Endothelial cell of umbilical vein (primary cell): ENCODE data around the gene GDNF. TPM values are rescaled to one million over a fixed set of nuclear protein-coding genes. Genes with fewer than 3 reads are reported as not detected.

Experiments
- BruUV-seq: library from RNA; stranded (reverse); fragments of 400-500 nt; replicated peaks from 2 replicates; lab custom pipeline; 2021; lab: Mats Ljungman, UMichigan
- CTCF ChIA-PET: fragments of 300-600, 350-600 bp; sonication (Branson Sonifier 250); formaldehyde crosslinking; loops from one replicate; lab custom pipeline; 2021; ENCODE audit warnings: antibody characterized with exemption, inconsistent platforms; lab: Charles Lee
- POLR2A ChIA-PET: fragments of 300-600, 350-600 bp; sonication (Branson Sonifier 250); formaldehyde crosslinking; loops from one replicate; lab custom pipeline; 2021; ENCODE audit warnings: antibody characterized with exemption, inconsistent platforms; lab: Charles Lee
- DNase-seq: peaks from one replicate; pipeline ENCODE4 v3.0.0-alpha.2; 2011; ENCODE audit warnings: low read depth, low spot score
- FAIRE-seq: peaks from 2 replicates; lab custom pipeline; 2011; peaks lifted over from hg19 to GRCh38; lab: Jason Lieb, UNC
- H2AFZ ChIP-seq: 2 replicates; pipeline ENCODE4 v1.6.0; 2012; ENCODE audit warnings: low read depth, low read length, control low read depth, inconsistent platforms
- H3K27ac ChIP-seq: 2 replicates; pipeline ENCODE4 v1.5.1; 2011; ENCODE audit warnings: low read depth, mild to moderate bottlenecking, control low read depth, low read length, moderate library complexity; ENCODE audit not compliant: insufficient read depth
- H3K27me3 ChIP-seq, 2 experiments: 2 replicates each; pipeline versions ENCODE4 v1.6.0 to v1.6.1; 2011; ENCODE audit warnings: low read length in 2 of 2, mixed read lengths in 1 of 2; ENCODE audit not compliant: control insufficient read depth in 2 of 2, insufficient read depth in 2 of 2
- H3K36me3 ChIP-seq, 2 experiments: 2 replicates in 1 of 2; 3 replicates in 1 of 2; pipeline ENCODE4 v1.5.1; 2011; ENCODE audit warnings: low read length in 2 of 2, mild to moderate bottlenecking in 1 of 2, moderate library complexity in 1 of 2; ENCODE audit not compliant: control insufficient read depth in 2 of 2, insufficient read depth in 2 of 2; ENCODE audit errors: extremely low read depth in 1 of 2
- H3K4me1 ChIP-seq: 3 replicates; pipeline ENCODE4 v1.5.1; 2011; ENCODE audit warnings: mild to moderate bottlenecking, low read length; ENCODE audit not compliant: control insufficient read depth, insufficient read depth; ENCODE audit errors: extremely low read depth
- H3K4me2 ChIP-seq: 2 replicates; pipeline ENCODE4 v1.6.1; 2011; ENCODE audit warnings: low read length, control low read depth, mixed read lengths; ENCODE audit not compliant: insufficient read depth
- H3K4me3 ChIP-seq, 3 experiments: fragments of 200-600 bp in 1 of 3; sonication (generic), shearing (Covaris generic) in 1 of 3; replicated peaks in 1 of 3; 2 replicates each; pipeline ENCODE4 v1.5.1; 2011 to 2016; ENCODE audit warnings: control low read depth in 3 of 3, low read length in 3 of 3, mild to moderate bottlenecking in 2 of 3, inconsistent platforms in 1 of 3, low read depth in 1 of 3, moderate library complexity in 1 of 3; ENCODE audit not compliant: insufficient read depth in 1 of 3
- H3K79me2 ChIP-seq: 2 replicates; pipeline ENCODE4 v1.6.0; 2012; ENCODE audit warnings: low read length, inconsistent platforms; ENCODE audit not compliant: control insufficient read depth, insufficient read depth
- H3K9ac ChIP-seq: replicated peaks from 2 replicates; pipeline ENCODE3; 2011; ENCODE audit warnings: low read length, control low read depth; ENCODE audit not compliant: insufficient read depth; ENCODE audit errors: extremely low read depth
- H3K9me1 ChIP-seq: replicated peaks from 3 replicates; pipeline ENCODE4 v1.6.0; 2011; ENCODE audit warnings: mild to moderate bottlenecking, low read length; ENCODE audit not compliant: control insufficient read depth, insufficient read depth; ENCODE audit errors: extremely low read depth
- H3K9me3 ChIP-seq: replicated peaks from 2 replicates; pipeline ENCODE4 v1.5.1; 2012; ENCODE audit warnings: low read length, inconsistent platforms; ENCODE audit not compliant: control insufficient read depth, insufficient read depth
- H4K20me1 ChIP-seq: replicated peaks from 2 replicates; pipeline ENCODE3; 2011; ENCODE audit warnings: mild to moderate bottlenecking, low read length; ENCODE audit not compliant: control insufficient read depth, insufficient read depth; ENCODE audit errors: extremely low read depth
- EZH2 ChIP-seq: IDR thresholded peaks from 2 replicates; pipeline ENCODE4 v1.6.1; 2012; ENCODE audit warnings: borderline replicate concordance, low read depth, mild to moderate bottlenecking, moderate library complexity, low read length, inconsistent platforms; ENCODE audit not compliant: severe bottlenecking
- FOS ChIP-seq: IDR thresholded peaks from 2 replicates; pipeline ENCODE4 v1.6.1; 2011; ENCODE audit warnings: mild to moderate bottlenecking, low read length, moderate library complexity, borderline replicate concordance; ENCODE audit not compliant: insufficient read depth
- GATA2 ChIP-seq: IDR thresholded peaks from 2 replicates; pipeline ENCODE4 v1.7.0; 2011; ENCODE audit warnings: low read depth, mild to moderate bottlenecking, moderate library complexity, mixed read lengths, low read length; ENCODE audit not compliant: insufficient read length, insufficient read depth
- JUN ChIP-seq: IDR thresholded peaks from 2 replicates; pipeline ENCODE4 v1.6.1; 2011; ENCODE audit warnings: borderline replicate concordance, low read depth; ENCODE audit not compliant: insufficient read length, insufficient read depth
- MYC ChIP-seq: IDR thresholded peaks from one replicate; pipeline ENCODE4 v1.6.1; 2011; ENCODE audit warnings: mild to moderate bottlenecking, low read depth, low read length
- POLR2A ChIP-seq: IDR thresholded peaks from 2 replicates; pipeline ENCODE4 v1.6.1; 2012; ENCODE audit warnings: low read depth, mild to moderate bottlenecking, control low read depth, low read length
- POLR2AphosphoS5 ChIP-seq: IDR thresholded peaks from 2 replicates; pipeline ENCODE4 v1.6.1; 2012; ENCODE audit warnings: low read depth, mild to moderate bottlenecking, control low read depth, low read length, moderate library complexity; ENCODE audit not compliant: insufficient read depth
- dilution Hi-C: fragments of 300-500 bp; cut with MboI; formaldehyde crosslinking; loops from one replicate; pipeline ENCODE4 v1.15.0; 2019; ENCODE audit warnings: low sequenced_read_pairs; ENCODE audit not compliant: extremely low pct_ligation_motif_present
- intact Hi-C: fragments of 100-400 bp; cut with micrococcal nuclease; formaldehyde crosslinking; loops from one replicate; pipeline ENCODE4 v1.10.0; 2022
- polyA plus RNA-seq, 4 experiments: library from polyadenylated mRNA; depleted of rRNA in 3 of 4; stranded (reverse) in 3 of 4; unstranded in 1 of 4; fragments of >200 nt; gene quantifications; 2 replicates each; pipeline versions ENCODE4 v1.2.1 to v1.2.3, GENCODE V29; 2011 to 2012; ENCODE audit warnings: missing spikeins in 1 of 4
- total RNA-seq: library from RNA; stranded (reverse); gene quantifications from 2 replicates; pipeline ENCODE4 v1.2.3, GENCODE V29; 2021
- TF ChIP-seq, protein P1 (sequence below), 2 donors: IDR thresholded peaks; 1 replicate in 1 of 2; 2 replicates in 1 of 2; pipeline ENCODE4 v1.5.1; 2011; ENCODE audit warnings: low read length in 2 of 2, mild to moderate bottlenecking in 2 of 2, moderate library complexity in 2 of 2, control low read depth in 1 of 2, inconsistent platforms in 1 of 2, low read depth in 1 of 2; ENCODE audit not compliant: insufficient read depth in 1 of 2; ENCODE audit errors: extremely low read depth in 1 of 2
- TF ChIP-seq, protein P2 (sequence below): IDR thresholded peaks from 2 replicates; pipeline ENCODE4 v1.6.1; 2011; ENCODE audit not compliant: insufficient read depth, insufficient read length

Gene GDNF
- total and polyA plus RNA-seq, 2 donors (not counting 3 experiments of a cell fraction or from before 2014, with no cell fraction given): not detected

DNA sequence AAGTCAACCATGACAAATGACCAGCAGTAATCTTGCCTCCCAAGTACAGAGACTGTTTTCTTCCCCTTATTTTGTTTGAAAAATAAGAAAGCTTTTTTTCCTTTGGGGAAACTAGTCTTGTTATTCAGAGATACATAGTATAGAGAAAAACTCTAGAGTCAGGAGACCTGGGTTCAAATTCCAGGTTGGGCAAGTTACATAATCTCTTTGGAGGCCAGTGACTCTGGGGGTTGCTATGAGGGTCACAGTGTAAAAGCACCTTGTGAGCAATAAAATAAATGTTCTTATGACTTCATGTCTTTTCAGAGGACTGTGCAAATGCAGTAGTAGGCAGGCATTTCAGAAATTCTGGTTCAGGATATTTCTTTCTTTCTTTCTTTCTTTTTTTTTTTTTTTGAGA, 71.5 kb downstream of the GDNF start:
- intact Hi-C loops: no loop called here
- TF ChIP-seq FOS: no peak
- no peak for TF ChIP-seq POLR2A
- no peak for TF ChIP-seq GATA2
- TF ChIP-seq, protein P1, sequence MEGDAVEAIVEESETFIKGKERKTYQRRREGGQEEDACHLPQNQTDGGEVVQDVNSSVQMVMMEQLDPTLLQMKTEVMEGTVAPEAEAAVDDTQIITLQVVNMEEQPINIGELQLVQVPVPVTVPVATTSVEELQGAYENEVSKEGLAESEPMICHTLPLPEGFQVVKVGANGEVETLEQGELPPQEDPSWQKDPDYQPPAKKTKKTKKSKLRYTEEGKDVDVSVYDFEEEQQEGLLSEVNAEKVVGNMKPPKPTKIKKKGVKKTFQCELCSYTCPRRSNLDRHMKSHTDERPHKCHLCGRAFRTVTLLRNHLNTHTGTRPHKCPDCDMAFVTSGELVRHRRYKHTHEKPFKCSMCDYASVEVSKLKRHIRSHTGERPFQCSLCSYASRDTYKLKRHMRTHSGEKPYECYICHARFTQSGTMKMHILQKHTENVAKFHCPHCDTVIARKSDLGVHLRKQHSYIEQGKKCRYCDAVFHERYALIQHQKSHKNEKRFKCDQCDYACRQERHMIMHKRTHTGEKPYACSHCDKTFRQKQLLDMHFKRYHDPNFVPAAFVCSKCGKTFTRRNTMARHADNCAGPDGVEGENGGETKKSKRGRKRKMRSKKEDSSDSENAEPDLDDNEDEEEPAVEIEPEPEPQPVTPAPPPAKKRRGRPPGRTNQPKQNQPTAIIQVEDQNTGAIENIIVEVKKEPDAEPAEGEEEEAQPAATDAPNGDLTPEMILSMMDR (IDR thresholded peaks at IDR 0.05; ENCODE audit: extremely low read depth in 1 of 2, insufficient read depth in 1 of 2, low read depth in 1 of 2, low read length in 2 of 2): no peak
- no peak for TF ChIP-seq MYC
- dilution Hi-C loops: no loop called here
- no peaks in the 10 kb centered on the region for H3K4me1 ChIP-seq
- ChIA-PET CTCF (no interaction called here), POLR2A (no interaction called here)
- H4K20me1 ChIP-seq: no peaks in the 10 kb centered on the region
- no peaks in the 10 kb centered on the region for H3K36me3 ChIP-seq
- no peak overlapping the region for H3K9ac ChIP-seq
- no peaks in the 10 kb centered on the region for H3K9me3 ChIP-seq
- no peak overlapping the region for H3K4me3 ChIP-seq
- no peak overlapping the region for H3K4me2 ChIP-seq
- H2AFZ ChIP-seq: no peak overlapping the region
- no peaks in the 10 kb centered on the region for H3K27me3 ChIP-seq
- no TSS peak for BruUV-seq
- no peaks in the 10 kb centered on the region for H3K9me1 ChIP-seq
- no peaks in the 10 kb centered on the region for H3K79me2 ChIP-seq
- no peak overlapping the region for H3K27ac ChIP-seq
- FAIRE-seq (no peak), DNase-seq (no peak)

DNA sequence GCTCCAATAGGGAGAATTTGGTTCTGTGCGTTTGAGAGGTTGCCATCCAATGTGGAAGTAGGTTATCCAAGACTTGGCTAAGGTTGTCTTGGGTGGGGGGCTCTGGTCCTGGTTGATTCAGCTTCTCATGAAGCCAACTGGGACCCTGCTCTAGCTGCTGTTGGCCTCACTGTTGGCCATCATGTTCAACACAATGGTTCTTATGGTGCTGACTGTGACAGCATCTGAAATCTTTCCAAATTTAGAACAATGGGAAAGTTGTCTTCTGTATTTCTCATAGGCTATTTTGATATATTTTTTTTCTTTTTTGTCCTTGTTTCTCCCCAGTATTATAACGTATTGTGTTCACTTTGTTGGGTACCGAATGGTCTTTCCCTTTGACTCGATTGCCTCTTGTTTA, 71.9 kb downstream of the GDNF start:
- BruUV-seq: no TSS peak
- no peaks in the 10 kb centered on the region for H3K9me1 ChIP-seq
- no peaks in the 10 kb centered on the region for H4K20me1 ChIP-seq
- CTCF ChIA-PET: interaction anchor here (1.6 kb wide), 1 partner anchor 355 kb away, joined by 5 read pairs; no protein-coding TSS in a partner anchor
- dilution Hi-C loops: no loop called here
- TF ChIP-seq FOS: no peak
- TF ChIP-seq POLR2AphosphoS5: no peak
- TF ChIP-seq, protein P2, sequence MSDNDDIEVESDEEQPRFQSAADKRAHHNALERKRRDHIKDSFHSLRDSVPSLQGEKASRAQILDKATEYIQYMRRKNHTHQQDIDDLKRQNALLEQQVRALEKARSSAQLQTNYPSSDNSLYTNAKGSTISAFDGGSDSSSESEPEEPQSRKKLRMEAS: no peak
- no peak for TF ChIP-seq GATA2
- TF ChIP-seq JUN: no peak
- TF ChIP-seq, protein P1 (IDR thresholded peaks at IDR 0.05; ENCODE audit: extremely low read depth in 1 of 2, insufficient read depth in 1 of 2, low read depth in 1 of 2, low read length in 2 of 2): no peak
- no peak for TF ChIP-seq POLR2A
- no peak for TF ChIP-seq EZH2
- no peak for TF ChIP-seq MYC
- H2AFZ ChIP-seq: no peak overlapping the region
- POLR2A ChIA-PET: no interaction called here
- no peak overlapping the region for H3K27ac ChIP-seq
- intact Hi-C loops: no loop called here
- no peaks in the 10 kb centered on the region for H3K79me2 ChIP-seq
- no peak overlapping the region for H3K4me3 ChIP-seq
- no peaks in the 10 kb centered on the region for H3K36me3 ChIP-seq
- DNase-seq: no peak
- H3K4me1 ChIP-seq: no peaks in the 10 kb centered on the region
- no peak overlapping the region for H3K9ac ChIP-seq
- no peaks in the 10 kb centered on the region for H3K27me3 ChIP-seq
- no peaks in the 10 kb centered on the region for H3K9me3 ChIP-seq
- FAIRE-seq: no peak
- no peak overlapping the region for H3K4me2 ChIP-seq
